Trophoblast cell (in vitro differentiated cells and primary cell): ENCODE measurements around the gene KLF3.

Source experiments
- DNase-seq, 2 donors: peaks; one replicate each; pipeline ENCODE4 v3.0.0-alpha.2; 2016
- H2AFZ ChIP-seq: 2 replicates; pipeline ENCODE4 v1.6.1; 2013; ENCODE audit warnings: low read length, moderate library complexity, mild to moderate bottlenecking; ENCODE audit not compliant: insufficient read depth, poor library complexity
- H2AK5ac ChIP-seq: 2 replicates; pipeline ENCODE4 v1.6.1; 2013; ENCODE audit warnings: mild to moderate bottlenecking, low read length
- H2BK120ac ChIP-seq: 2 replicates; pipeline ENCODE4 v1.6.1; 2013; ENCODE audit warnings: low read length, mild to moderate bottlenecking, moderate library complexity; ENCODE audit not compliant: insufficient read depth, poor library complexity
- H2BK12ac ChIP-seq: 2 replicates; pipeline ENCODE4 v1.6.1; 2013; ENCODE audit warnings: mild to moderate bottlenecking, low read length, moderate library complexity
- H2BK5ac ChIP-seq: 2 replicates; pipeline ENCODE4 v1.6.1; 2013; ENCODE audit warnings: low read length, low read depth, moderate library complexity, mild to moderate bottlenecking; ENCODE audit not compliant: poor library complexity
- H3K14ac ChIP-seq: 2 replicates; pipeline ENCODE4 v1.6.1; 2013; ENCODE audit warnings: mild to moderate bottlenecking, low read length
- H3K18ac ChIP-seq: 2 replicates; pipeline ENCODE4 v1.6.1; 2013; ENCODE audit warnings: mild to moderate bottlenecking, low read length
- H3K23ac ChIP-seq: 2 replicates; pipeline ENCODE4 v1.6.1; 2013; ENCODE audit warnings: low read length
- H3K27ac ChIP-seq: 2 replicates; pipeline ENCODE4 v1.5.1; 2013; ENCODE audit warnings: low read depth, mild to moderate bottlenecking, inconsistent platforms, low read length, moderate library complexity
- H3K27me3 ChIP-seq: 2 replicates; pipeline ENCODE4 v1.6.1; 2013; ENCODE audit warnings: inconsistent platforms, mild to moderate bottlenecking, low read length, moderate library complexity; ENCODE audit not compliant: insufficient read depth
- H3K36me3 ChIP-seq, 2 experiments: 1 replicate in 1 of 2; 2 replicates in 1 of 2; pipeline ENCODE4 v1.6.1; 2013; ENCODE audit warnings: low read length in 2 of 2, mild to moderate bottlenecking in 2 of 2, moderate library complexity in 1 of 2; ENCODE audit not compliant: insufficient read depth in 2 of 2, control insufficient read depth in 1 of 2
- H3K4ac ChIP-seq: 2 replicates; pipeline ENCODE4 v1.6.1; 2013; ENCODE audit warnings: low read depth, mild to moderate bottlenecking, low read length, moderate library complexity
- H3K4me1 ChIP-seq, 2 experiments: 1 replicate in 1 of 2; 2 replicates in 1 of 2; pipeline ENCODE4 v1.6.1; 2013; ENCODE audit warnings: low read length in 2 of 2, mild to moderate bottlenecking in 2 of 2, moderate library complexity in 1 of 2; ENCODE audit not compliant: insufficient read depth in 2 of 2, control insufficient read depth in 1 of 2
- H3K4me2 ChIP-seq: 2 replicates; pipeline ENCODE4 v1.6.1; 2013; ENCODE audit warnings: inconsistent platforms, mild to moderate bottlenecking, low read length, moderate library complexity
- H3K4me3 ChIP-seq: 2 replicates; pipeline ENCODE4 v1.5.1; 2013; ENCODE audit warnings: mild to moderate bottlenecking, low read depth, low read length, inconsistent platforms
- H3K79me1 ChIP-seq: one replicate; pipeline ENCODE4 v1.6.1; 2013; ENCODE audit warnings: low read length
- H3K79me2 ChIP-seq: 2 replicates; pipeline ENCODE4 v1.6.1; 2013; ENCODE audit warnings: low read length, mild to moderate bottlenecking; ENCODE audit not compliant: control insufficient read depth, insufficient read depth, poor library complexity
- H3K9ac ChIP-seq: 2 replicates; pipeline ENCODE4 v1.6.1; 2013; ENCODE audit warnings: mild to moderate bottlenecking, low read length
- H3K9me3 ChIP-seq: 2 replicates; pipeline ENCODE4 v1.6.1; 2013; ENCODE audit warnings: low read depth, mild to moderate bottlenecking, control low read depth, inconsistent platforms, low read length; ENCODE audit not compliant: insufficient read depth
- H4K12ac ChIP-seq: 2 replicates; pipeline ENCODE4 v1.6.1; 2013; ENCODE audit warnings: low read depth, mild to moderate bottlenecking, low read length, moderate library complexity
- H4K8ac ChIP-seq: 2 replicates; pipeline ENCODE4 v1.6.1; 2013; ENCODE audit warnings: low read depth, mild to moderate bottlenecking, low read length, moderate library complexity
- H4K91ac ChIP-seq: one replicate; pipeline ENCODE4 v1.6.1; 2013; ENCODE audit warnings: low read depth, mild to moderate bottlenecking, low read length, moderate library complexity
- WGBS: extraction: QIAGEN DNeasy Blood & Tissue Kit; methylation state at CpG from one replicate; pipeline ENCODE4 v1.1.7; 2013; ENCODE audit warnings: missing lambda C conversion rate; ENCODE audit not compliant: insufficient read length, insufficient coverage; ENCODE audit errors: extremely low coverage; 5-methylcytosine and 5-hydroxymethylcytosine counted together

Gene KLF3

GRCh38 chr4:38678078-38678477 lies 14.1 kb downstream of the KLF3 start:
- WGBS: no CpG with 5 or more reads among the region's 5 CpGs
- Histone ChIP-seq H3K18ac (no peak overlapping the region), H3K9ac (no peak overlapping the region), H2AFZ (no peak overlapping the region), H3K79me2 (peaks cover 10% of the 10 kb centered on the region), H2BK120ac (no peak overlapping the region), H3K36me3 (peaks cover 14% of the 10 kb centered on the region in 2 experiments), H4K12ac (no peak overlapping the region), H3K79me1 (no peaks in the 10 kb centered on the region), H3K23ac (no peak overlapping the region), H4K8ac (no peak overlapping the region), H2BK5ac (no peak overlapping the region), H3K4me2 (no peak overlapping the region), H3K27ac (no peak overlapping the region), H3K4me3 (no peak overlapping the region), H3K14ac (no peak overlapping the region), H4K91ac (no peak overlapping the region), H3K4ac (peak overlapping the region; percentile 80), H3K4me1 (peaks cover 6 to 9% of the 10 kb centered on the region in 2 experiments), H2AK5ac (no peak overlapping the region), H2BK12ac (no peak overlapping the region), H3K9me3 (no peaks in the 10 kb centered on the region), H3K27me3 (no peaks in the 10 kb centered on the region)
- DNase-seq: no peak

DNA sequence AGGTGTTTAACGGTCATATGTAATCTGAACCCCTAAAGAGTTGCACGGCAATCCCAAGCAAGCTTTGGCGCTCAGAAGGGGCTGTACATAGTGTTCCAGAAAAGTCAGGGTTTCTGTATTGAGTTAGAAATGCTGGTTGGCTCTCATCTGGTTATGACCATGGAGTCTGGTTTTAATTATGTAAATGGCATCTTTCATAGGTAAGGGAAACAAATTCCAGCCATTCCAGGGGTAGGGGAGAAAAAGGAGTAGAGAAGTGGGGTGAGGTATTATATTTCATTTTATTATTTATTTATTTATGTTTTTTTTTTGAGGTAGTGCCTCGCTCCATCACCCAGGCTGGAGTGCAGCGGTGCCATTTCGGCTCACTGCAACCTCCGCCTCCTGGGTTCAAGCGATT lies 15.9 kb downstream of the KLF3 start:
- no peak overlapping the region for H3K4me2 ChIP-seq
- H2BK5ac ChIP-seq: no peak overlapping the region
- no peaks in the 10 kb centered on the region for H3K4me1 ChIP-seq
- no peak overlapping the region for H3K4me3 ChIP-seq
- H3K14ac ChIP-seq: no peak overlapping the region
- peak overlapping the region; percentile 40 for H3K4ac ChIP-seq
- H2AK5ac ChIP-seq: no peak overlapping the region
- H3K9ac ChIP-seq: no peak overlapping the region
- no peak overlapping the region for H3K18ac ChIP-seq
- no peak overlapping the region for H2BK12ac ChIP-seq
- H3K27ac ChIP-seq: no peak overlapping the region
- DNase-seq: no peak
- no CpG with 5 or more reads among the region's 8 CpGs for WGBS
- H2BK120ac ChIP-seq: no peak overlapping the region
- no peak overlapping the region for H4K91ac ChIP-seq
- no peak overlapping the region for H3K23ac ChIP-seq
- H4K8ac ChIP-seq: no peak overlapping the region
- H3K9me3 ChIP-seq: no peaks in the 10 kb centered on the region
- no peak overlapping the region for H4K12ac ChIP-seq
- H3K27me3 ChIP-seq: no peaks in the 10 kb centered on the region
- no peak overlapping the region for H2AFZ ChIP-seq
- H3K79me1 ChIP-seq: no peaks in the 10 kb centered on the region
- peaks cover 17 to 19% of the 10 kb centered on the region in 2 experiments for H3K36me3 ChIP-seq
- H3K79me2 ChIP-seq: peaks cover 10% of the 10 kb centered on the region

GRCh38 chr4:38681281-38681991 lies 17.4 kb downstream of the KLF3 start:
- no peak overlapping the region for H4K12ac ChIP-seq
- H3K79me1 ChIP-seq: no peaks in the 10 kb centered on the region
- no peaks in the 10 kb centered on the region for H3K9me3 ChIP-seq
- no peak overlapping the region for H2BK120ac ChIP-seq
- no peak overlapping the region for H3K23ac ChIP-seq
- no peak overlapping the region for H2BK5ac ChIP-seq
- no CpG with 5 or more reads among the region's 12 CpGs for WGBS
- H3K4me1 ChIP-seq: peaks cover 0 to 2% of the 10 kb centered on the region in 2 experiments
- peaks cover 10% of the 10 kb centered on the region for H3K79me2 ChIP-seq
- H3K18ac ChIP-seq: no peak overlapping the region
- peaks cover 17 to 23% of the 10 kb centered on the region in 2 experiments for H3K36me3 ChIP-seq
- H2BK12ac ChIP-seq: no peak overlapping the region
- H2AK5ac ChIP-seq: no peak overlapping the region
- H4K8ac ChIP-seq: no peak overlapping the region
- H3K4me2 ChIP-seq: no peak overlapping the region
- no peak for DNase-seq
- no peak overlapping the region for H3K14ac ChIP-seq
- no peak overlapping the region for H3K9ac ChIP-seq
- H3K27ac ChIP-seq: no peak overlapping the region
- no peak overlapping the region for H2AFZ ChIP-seq
- no peak overlapping the region for H4K91ac ChIP-seq
- H3K27me3 ChIP-seq: no peaks in the 10 kb centered on the region
- H3K4me3 ChIP-seq: no peak overlapping the region
- no peak overlapping the region for H3K4ac ChIP-seq

DNA sequence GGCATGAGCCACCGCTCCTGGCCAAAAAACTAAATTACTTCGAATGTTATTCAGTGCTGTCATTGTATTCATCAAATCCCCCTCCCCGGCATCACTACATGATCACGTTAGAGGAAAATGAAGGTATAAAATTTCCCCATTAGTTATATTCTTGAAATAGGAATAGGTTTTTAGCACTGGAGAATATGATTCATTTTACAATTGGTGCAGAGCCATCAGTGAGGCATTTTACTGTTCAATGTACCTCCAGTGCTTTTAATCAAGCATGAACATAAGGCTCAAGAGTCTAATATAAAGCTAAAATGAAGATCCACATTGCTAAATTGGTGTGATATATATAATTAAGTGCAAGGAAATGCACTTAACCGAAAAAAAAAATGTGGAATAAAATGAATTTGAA lies 18.3 kb downstream of the KLF3 start:
- Histone ChIP-seq H4K91ac (no peak overlapping the region), H3K9ac (no peak overlapping the region), H3K27ac (no peak overlapping the region), H2AFZ (no peak overlapping the region), H3K79me1 (no peaks in the 10 kb centered on the region), H3K4me3 (no peak overlapping the region), H3K9me3 (no peaks in the 10 kb centered on the region), H3K23ac (no peak overlapping the region), H3K27me3 (no peaks in the 10 kb centered on the region), H3K36me3 (peaks cover 16 to 23% of the 10 kb centered on the region in 2 experiments), H3K4ac (no peak overlapping the region), H3K79me2 (peaks cover 6% of the 10 kb centered on the region), H3K4me1 (peaks cover 0 to 2% of the 10 kb centered on the region in 2 experiments), H2BK120ac (no peak overlapping the region), H2AK5ac (no peak overlapping the region), H2BK12ac (no peak overlapping the region), H3K18ac (no peak overlapping the region), H4K8ac (no peak overlapping the region), H3K14ac (no peak overlapping the region), H4K12ac (no peak overlapping the region), H3K4me2 (no peak overlapping the region), H2BK5ac (no peak overlapping the region)
- no peak for DNase-seq
- WGBS: no CpG with 5 or more reads among the region's 5 CpGs
